ENCODE measurements around the gene EXO5. TPM values are rescaled to one million over a fixed set of nuclear protein-coding genes. Genes with fewer than 3 reads are reported as not detected.
"Not testable (repeated sequence)": the region's sequence is repeated elsewhere in the genome, so short reads cannot be mapped to it uniquely, and the experiment has no call there.

Gene EXO5, protein sequence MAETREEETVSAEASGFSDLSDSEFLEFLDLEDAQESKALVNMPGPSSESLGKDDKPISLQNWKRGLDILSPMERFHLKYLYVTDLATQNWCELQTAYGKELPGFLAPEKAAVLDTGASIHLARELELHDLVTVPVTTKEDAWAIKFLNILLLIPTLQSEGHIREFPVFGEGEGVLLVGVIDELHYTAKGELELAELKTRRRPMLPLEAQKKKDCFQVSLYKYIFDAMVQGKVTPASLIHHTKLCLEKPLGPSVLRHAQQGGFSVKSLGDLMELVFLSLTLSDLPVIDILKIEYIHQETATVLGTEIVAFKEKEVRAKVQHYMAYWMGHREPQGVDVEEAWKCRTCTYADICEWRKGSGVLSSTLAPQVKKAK
- 14.0 and 17.9 TPM in 2 replicates for total RNA-seq

DNA sequence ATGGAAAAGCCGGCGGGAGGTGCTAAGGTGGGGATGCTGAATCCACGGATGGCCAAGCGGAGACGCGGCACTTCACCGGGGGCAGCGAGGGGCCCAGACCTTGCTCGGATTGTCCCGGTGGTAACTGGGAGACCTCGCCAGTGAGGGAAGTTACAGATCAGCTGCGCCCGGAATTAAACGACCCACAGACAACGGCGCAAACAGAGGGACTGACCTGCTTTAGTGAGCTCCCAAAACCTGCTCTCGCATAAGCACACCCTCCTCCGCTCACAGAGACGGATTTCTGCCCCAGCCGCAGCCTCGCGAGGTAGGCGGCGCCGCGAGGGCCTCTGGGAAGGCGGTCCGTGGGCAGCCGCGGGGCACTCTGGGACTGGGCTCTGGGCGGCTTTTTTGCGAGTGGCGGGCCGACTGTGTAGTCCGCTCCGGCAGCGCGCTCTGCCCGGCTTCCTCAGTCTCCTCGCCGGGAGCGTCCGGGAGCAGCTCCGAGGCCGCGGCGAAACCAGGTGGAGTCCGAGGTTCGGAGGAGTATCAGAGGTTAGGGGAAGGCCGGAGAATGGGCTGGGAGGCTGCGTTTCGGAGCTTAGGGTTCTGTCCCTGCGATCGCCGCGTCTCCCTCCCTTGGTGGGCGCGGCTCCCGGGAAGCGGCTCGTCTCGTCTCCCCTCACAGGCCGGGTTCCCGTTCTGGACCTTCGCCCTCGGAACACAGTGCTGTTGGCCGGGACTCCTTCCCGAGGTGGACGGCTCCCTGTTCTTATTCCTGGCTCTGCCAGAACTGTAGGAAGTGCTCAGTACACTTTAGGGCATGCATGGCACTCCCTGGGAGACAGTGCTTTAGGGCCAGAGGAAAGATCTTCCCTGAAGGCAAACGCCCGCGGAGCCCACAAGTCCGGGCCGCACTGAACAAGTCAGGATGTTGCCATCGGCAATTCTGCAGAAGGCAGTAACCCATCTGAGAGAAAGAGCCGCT, at the start of gene EXO5:
EXO5 (plus strand) TSS at position 393 of the 967 bp plus-strand sequence. CDS start 5,778 bp downstream, outside the sequence.
- intact Hi-C loops (cut with micrococcal nuclease): loop anchor here (1.0 to 2.0 kb wide), 4 partner anchors 23 to 183 kb away; partner anchors contain the start of genes NFYC, ZFP69, ZFP69B and ZNF684

DNA sequence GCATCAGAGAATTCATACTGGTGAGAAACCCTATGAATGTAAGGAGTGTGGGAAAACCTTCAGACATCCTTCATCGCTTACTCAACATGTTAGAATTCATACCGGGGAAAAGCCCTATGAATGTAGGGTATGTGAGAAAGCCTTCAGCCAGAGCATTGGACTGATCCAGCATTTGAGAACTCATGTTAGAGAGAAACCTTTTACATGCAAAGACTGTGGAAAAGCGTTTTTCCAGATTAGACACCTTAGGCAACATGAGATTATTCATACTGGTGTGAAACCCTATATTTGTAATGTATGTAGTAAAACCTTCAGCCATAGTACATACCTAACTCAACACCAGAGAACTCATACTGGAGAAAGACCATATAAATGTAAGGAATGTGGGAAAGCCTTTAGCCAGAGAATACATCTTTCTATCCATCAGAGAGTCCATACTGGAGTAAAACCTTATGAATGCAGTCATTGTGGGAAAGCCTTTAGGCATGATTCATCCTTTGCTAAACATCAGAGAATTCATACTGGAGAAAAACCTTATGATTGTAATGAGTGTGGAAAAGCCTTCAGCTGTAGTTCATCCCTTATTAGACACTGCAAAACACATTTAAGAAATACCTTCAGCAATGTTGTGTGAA, 45.5 kb upstream of the EXO5 start:
- intact Hi-C loops (cut with micrococcal nuclease): no loop called here

DNA sequence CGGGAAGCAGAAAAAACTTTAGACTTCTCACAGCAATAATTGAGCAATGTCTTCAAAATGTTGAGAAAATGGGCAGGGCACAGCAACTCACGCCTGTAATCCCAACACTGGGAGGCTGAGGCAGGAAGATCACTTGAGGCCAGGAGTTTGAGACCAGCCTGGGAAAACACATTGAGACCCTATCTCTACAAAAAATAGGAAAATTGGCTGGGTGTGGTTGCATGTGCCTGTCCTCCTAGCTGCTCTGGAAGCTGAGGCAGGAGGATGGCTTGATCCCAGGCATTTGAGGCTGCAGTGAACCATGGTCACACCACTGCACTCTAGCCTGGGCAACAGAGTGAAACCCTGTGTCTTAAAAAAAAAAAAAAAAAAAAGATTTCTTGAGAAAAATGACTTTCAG, 39.2 kb upstream of the EXO5 start:
- intact Hi-C loops (cut with micrococcal nuclease): no loop called here

DNA sequence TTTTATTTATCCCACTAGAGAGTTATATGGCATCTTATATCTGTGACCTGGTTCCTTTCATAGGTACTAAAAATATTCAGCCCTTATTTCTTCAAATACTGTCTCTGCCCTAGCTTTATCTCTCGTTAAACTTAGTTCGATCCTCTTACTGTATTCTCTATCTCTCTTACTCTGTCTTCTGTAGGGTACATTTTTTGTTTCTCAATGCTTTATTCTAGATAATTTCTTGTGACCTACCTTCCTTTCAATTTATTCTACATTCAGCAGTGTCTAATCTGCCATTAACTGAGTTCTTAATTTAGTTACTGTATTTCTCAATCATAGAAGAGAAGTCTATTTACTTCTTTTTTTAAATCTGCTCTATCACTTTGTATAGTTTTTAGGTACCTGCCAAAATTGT, 33.3 kb upstream of the EXO5 start:
- intact Hi-C loops (cut with micrococcal nuclease): no loop called here

DNA sequence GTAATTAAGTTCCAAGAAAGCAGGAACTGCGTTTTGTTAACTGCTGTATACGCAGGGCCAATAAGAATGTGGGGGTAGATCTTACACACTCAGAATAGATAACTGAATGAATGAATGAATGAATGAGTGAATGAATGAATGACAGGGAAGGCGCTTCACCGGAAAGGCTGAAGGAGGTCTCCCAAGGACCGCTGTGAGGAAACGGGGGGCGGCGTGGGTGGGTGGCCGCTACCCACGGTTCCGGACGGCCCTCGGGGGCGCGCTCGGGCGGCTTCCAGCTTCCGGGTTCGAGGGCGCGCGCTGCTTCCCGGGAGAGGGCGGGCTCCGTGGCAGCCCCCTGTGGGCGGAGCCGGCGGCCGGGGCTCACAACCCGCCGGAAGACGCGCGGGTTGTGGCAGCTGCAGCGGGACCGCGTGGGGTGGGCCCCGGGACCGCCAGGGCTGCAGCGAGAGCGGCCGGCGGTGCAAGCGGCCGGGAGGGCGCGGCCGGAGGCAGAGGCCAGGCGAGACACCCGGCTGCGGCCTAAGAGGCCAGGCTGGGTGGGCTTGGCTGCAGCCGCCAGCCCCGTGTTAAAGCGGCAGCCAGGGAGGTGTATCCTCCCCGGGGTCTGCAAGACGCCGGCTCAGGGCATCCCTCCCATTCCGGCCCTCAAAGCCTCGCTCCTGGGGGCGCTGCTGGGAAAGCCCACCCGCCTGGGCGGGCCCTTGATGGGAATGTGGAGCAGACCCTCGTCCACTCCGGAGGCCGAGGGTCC, 31.5 kb upstream of the EXO5 start, which contains the start of gene ZFP69:
ZFP69 (plus strand) TSS at position 367 of the 754 bp plus-strand sequence. CDS start 2,072 bp downstream, outside the sequence.
- intact Hi-C loops (cut with micrococcal nuclease): loop anchor here (1.0 to 2.0 kb wide), 3 partner anchors 26 to 54 kb away; partner anchors contain the start of genes EXO5, ZFP69B and ZNF684

DNA sequence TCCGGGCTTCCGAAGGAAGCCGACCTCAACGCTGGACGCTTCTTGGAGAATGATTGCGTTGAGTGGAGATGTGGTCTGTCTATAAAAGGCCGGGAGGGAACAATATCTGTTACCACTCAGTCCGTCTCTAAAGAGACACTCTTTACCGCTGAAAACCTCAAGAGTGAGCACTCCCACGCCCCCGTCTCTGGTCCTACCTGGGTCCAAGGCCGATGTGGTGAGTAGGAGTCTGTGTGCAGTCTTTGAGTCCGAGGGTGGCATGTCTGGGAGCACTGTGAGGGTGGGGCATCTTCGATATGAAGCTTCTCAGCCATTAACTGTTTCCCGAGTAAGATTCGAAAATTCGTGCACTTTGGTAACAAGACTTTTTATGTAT, 30.9 kb upstream of the EXO5 start:
- intact Hi-C loops (cut with micrococcal nuclease): loop anchor here (1.0 to 2.0 kb wide), 3 partner anchors 27 to 54 kb away; partner anchors contain the start of genes EXO5, ZFP69B and ZNF684

DNA sequence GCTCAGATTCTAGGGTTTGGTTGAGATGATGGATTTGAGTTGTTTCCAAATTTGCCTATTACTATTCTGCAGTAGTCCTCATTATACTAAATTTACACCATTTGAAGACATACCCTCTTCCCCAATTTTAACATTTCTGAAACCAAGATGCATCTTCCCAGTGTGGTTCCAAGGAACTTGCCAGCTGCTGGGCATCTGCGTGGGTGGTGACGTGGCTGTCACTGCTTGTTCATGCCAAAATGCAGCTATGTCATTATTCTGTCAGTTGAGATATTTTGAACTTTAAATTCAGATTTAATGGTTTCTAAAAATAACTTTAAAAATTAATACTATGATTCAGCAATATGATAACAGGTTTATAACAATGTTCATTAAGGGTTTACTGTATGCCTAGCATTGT, 30.3 kb upstream of the EXO5 start:
- intact Hi-C loops (cut with micrococcal nuclease): no loop called here

DNA sequence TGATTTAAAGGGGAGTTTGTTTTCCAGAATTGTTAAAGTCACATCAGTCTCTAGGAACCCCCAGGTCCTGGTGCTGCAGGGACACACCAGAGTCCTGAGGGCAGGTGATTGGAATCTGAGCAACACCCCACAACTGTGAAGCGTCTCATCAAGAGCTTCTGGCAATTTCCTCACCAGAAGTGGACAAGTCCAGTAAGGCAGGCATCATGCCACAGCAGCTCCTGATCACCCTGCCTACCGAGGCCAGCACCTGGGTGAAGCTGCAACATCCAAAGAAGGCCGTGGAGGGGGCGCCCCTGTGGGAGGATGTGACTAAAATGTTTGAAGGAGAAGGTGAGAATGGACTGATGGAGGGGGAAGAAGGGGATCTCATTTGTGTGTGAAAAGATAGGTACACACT, 29.4 kb upstream of the EXO5 start:
- intact Hi-C loops (cut with micrococcal nuclease): no loop called here

DNA sequence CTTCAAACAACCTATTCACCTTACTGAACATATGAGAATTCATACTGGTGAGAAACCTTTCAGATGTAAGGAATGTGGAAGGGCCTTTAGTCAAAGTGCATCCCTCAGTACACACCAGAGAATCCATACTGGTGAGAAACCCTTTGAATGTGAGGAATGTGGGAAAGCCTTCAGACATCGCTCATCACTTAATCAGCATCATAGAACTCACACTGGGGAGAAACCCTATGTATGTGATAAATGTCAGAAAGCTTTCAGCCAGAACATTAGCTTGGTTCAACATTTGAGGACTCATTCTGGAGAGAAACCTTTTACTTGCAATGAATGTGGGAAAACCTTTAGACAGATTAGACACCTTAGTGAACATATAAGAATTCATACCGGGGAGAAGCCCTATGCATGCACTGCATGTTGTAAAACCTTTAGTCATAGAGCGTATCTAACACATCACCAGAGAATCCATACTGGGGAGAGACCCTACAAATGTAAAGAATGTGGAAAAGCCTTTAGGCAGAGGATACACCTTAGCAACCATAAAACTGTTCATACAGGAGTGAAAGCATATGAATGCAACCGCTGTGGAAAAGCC, 13.2 kb upstream of the EXO5 start:
- intact Hi-C loops (cut with micrococcal nuclease): no loop called here

DNA sequence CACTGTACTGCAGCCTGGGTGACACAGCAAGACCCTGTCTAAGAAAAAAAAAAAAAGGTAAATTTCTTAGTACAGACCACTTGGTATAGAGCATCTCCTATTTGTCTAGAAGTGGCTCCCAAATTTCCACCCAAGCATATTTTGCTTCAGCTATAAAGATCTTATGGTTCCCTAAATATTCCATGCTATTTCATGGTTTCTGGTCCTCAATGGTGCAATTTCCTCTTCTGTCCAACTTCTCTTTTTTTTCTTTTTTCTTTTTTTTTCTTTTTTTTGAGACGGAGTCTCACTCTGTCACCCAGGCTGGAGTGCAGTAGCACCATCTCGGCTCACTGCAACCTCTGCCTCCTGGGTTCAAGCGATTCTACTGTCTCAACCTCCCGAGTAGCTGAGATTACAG, 5.9 kb upstream of the EXO5 start:
- intact Hi-C loops (cut with micrococcal nuclease): not testable (repeated sequence)

DNA sequence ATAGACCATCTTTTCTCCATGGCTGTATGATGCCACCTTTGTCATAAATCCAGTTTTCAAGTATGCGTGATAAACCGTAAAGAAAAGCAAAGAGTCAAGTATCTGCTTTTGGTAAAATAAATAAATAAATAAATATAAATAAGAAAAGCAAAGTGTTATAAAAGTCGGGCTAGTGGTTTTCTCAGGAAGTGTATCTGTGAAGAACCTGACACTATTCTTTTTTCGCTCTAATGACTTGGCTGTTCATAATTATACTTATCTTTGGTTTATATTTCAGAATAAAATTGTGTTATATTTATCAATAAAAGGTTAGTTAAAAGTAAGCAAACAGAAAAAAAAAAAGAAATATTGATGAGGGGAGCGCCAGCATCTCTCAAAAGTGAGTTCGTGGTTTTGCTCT, 594 bp upstream of the EXO5 start:
- intact Hi-C loops (cut with micrococcal nuclease): loop anchor here (1.0 to 2.0 kb wide), 4 partner anchors 23 to 183 kb away; partner anchors contain the start of genes NFYC, ZFP69, ZFP69B and ZNF684

DNA sequence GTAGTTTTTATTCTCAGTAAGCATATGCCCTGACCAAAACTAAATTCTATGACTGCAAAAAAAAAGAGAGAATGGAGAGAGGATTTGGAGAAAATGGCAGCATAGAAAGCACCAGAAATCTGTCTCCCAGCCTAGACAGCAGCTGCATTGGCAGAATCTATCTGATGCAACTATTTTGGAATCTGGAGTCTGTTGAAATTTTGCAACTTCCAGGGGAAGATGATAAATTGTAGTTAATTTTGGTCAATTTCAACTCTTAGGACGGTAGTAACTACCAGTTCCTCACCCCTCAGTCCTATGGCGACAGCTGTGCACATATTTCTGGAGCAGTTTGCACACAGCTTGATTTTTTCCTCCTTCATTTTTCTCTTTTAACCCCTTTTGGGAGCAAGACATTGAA, 10.9 kb downstream of the EXO5 start:
- intact Hi-C loops (cut with micrococcal nuclease): no loop called here

DNA sequence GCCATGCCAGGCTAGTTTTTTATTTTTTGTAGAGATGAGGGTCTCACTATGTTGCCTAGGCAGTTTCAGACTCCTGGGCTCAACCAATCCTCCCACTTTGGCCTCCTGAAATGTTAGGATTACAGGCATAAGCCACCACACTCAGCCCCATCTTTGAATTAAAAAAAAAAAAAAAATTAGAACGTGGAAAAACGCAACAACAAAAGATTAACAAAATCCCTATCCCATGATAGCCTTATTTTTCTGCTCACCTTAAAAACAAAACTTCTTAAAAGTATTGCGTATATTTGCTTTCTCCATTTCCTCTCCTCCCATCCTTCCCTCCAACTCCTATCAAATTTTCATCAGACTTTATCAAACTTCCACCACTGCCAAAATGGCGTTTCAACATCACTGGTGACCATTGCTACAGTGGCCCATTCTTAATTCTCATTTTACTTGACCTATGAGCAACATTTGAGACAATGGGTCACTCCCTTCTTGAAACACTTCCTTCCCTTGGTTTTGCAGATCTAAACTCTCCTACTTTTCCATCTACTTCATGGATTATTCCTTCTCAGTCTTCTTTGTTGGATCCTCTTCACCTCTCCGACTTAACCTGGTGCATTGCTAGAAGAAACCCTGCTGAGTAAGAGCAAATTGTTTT, 22.3 kb downstream of the EXO5 start:
- intact Hi-C loops (cut with micrococcal nuclease): loop anchor here (1.0 to 5.0 kb wide), 7 partner anchors 23 to 369 kb away; partner anchors contain the start of genes EXO5, NFYC, RIMS3 and RLF

DNA sequence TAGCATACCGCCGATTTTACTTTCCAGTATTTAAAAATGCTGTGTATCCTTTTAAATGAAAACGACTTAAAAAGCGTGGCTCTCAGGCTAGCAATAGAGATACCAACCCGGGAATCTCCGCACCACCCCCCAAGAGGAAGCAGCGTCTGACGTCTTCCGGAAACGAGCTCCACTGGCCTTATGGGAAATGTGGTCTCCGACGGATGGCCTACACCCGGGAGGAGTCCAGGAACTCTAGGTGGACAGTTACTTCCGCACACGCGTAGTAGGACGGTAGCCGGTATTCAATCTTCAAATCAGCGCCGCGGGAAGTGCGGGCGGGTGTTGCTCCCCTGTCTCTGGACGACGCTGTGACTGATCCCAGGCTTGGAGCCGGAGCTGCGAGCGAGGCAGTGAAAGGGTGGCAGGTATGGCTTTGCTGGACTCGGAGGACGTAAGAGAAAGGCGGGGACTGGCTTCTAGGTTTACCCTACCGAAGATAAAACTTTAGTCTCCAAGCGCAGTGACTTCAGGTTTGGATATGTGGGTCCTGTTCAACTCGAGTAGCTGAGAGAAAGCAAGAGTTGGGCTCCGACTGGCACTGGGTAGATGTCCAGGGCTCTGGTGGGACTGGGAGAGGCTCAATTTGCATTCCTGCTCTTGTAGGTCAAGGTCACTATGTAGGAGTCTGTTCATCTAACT, 23.0 kb downstream of the EXO5 start, which contains the start of gene ZNF684:
ZNF684 (plus strand) TSS at position 257 of the 681 bp plus-strand sequence. CDS start 1,530 bp downstream, outside the sequence.
- intact Hi-C loops (cut with micrococcal nuclease): loop anchor here (1.0 to 5.0 kb wide), 7 partner anchors 23 to 369 kb away; partner anchors contain the start of genes EXO5, NFYC, RIMS3 and RLF

DNA sequence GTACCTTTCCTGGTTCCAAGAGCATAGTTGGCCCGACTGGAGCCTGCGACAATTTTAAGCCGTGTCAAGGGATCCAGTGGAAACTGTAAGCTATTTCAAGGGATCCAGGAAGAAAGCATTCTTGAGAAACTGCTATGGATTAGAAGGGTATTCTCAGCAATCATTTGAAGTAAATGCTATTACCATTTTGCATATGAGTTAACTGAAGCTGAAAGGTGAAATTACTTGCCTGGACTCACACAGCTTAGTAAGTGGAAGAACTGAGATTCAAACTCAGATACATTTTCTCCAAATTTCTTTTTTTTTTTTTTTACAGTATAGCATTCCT, 23.5 kb downstream of the EXO5 start:
- intact Hi-C loops (cut with micrococcal nuclease): loop anchor here (5.0 kb wide), 2 partner anchors 135 to 370 kb away; partner anchors contain the start of genes RIMS3 and RLF

DNA sequence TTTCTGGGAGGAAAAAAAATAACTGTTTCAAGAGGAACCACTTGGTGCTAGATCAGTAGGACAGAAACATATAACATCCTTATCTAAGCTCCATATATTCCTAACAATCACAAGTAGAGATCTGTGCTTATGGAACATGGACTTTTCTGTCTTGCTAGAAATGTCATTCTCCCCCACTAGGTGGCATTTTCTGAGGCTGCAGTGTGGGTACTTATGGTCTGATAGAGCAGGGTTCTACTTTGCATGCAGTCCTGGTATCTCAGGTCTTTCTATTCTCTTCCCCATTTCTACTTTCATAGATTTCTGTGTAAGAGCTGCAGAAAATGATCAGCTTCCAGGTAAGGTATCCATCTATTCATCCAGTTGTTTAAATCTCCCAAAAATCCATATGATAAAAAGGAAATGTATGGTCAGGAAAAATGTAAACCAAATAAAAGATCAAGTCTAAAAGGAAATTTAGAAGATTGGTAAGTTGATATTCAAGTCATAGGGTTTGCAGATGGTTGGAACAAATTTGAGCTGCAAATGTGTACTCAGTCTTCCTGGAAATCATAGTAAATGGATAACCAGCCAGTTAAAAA, 24.4 kb downstream of the EXO5 start:
- intact Hi-C loops (cut with micrococcal nuclease): loop anchor here (5.0 kb wide), 2 partner anchors 134 to 371 kb away; partner anchors contain the start of genes RIMS3 and RLF

DNA sequence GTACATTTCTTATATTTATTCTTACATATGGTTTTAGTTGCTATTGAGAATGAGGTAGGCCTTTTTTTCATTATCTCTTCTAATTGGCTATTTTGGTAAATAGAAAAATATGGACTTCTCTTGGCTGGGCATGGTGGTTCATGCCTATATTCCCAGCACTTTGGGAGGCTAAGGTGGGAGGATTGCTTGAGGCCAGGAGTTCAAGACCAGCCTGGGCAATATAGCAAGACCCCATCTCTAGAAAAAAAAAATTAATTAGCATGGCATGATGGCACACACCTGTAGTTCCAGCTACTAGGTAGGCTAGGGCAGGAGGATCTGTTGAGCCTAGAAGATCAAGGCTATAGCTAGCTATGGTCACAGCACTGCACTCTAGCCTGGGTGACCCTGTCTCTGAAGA, 26.0 kb downstream of the EXO5 start:
- intact Hi-C loops (cut with micrococcal nuclease): loop anchor here (5.0 kb wide), 2 partner anchors 133 to 372 kb away; partner anchors contain the start of genes RIMS3 and RLF

DNA sequence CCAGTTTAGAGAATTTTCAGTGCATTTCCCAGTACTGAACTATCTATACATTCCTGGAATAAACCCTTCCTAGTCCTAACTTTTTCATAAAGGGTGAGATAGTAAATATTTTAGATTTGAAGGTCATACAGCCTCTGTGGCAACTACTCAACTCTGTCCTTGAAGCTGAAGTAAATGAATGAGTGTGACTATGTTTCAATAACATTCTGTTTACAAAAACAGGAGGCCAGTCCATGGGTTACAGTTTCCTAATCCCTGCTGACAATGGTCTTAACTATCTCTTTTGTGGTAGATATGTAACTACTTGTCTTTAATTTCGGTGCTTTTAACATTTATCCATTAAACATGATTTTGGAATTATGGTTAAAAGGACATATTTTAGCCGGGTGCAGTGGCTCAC, 27.2 kb downstream of the EXO5 start:
- intact Hi-C loops (cut with micrococcal nuclease): no loop called here

Data from T-helper 2 cell treated with Interferon-gamma antibody and Interleukin-4, amounts not matched to agents 100 ng/mL and 5 ng/mL, for 36 hours (primary cell).